ENCODE data around the gene SMIM20.
A peak's percentile ranks its signal among the peaks of the same experiment; 100 is the strongest.
"Not testable (repeated sequence)": the region's sequence is repeated elsewhere in the genome, so short reads cannot be mapped to it uniquely, and the experiment has no call there.

Gene SMIM20

DNA sequence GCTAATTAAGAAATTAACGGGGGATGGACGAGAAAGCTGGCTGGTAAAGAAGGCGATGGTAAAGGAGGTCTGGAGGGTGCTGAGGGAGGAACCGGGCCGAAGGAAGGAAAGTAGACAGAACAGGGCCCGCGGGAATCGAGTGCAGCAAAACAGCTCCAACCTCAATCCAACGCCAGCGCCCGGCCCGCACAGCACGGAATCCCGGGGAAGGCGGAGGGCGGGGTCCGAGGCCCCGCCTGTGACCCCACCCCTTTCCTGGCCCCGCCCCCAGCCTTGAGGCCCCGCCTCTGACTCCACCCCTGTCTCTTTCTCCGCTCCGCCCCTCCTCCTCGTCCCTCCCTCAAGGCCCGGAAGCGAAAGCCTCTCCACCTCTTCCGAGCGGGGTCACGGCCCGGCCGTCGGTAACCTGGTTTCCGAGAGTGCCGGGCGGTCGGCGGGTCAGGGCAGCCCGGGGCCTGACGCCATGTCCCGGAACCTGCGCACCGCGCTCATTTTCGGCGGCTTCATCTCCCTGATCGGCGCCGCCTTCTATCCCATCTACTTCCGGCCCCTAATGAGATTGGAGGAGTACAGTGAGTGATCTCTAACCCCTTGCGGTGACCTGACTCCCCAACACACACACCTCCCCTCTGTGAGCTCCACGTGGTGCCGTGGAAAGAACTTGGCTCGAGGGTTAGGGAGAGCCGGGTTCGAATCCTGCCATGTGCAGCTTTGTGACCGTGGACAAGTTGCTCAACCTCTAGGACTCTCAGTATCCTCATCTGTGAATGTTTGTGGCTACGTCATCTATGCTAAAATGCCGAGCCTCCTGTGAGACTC lies at the start of gene SMIM20:
TSS of gene SMIM20 (plus strand) at position 370 of the 819 bp plus-strand sequence. CDS start at position 464, 94 bp downstream.
- peak; percentile 78 for DNase-seq (ENCODE audit: low read depth)

DNA sequence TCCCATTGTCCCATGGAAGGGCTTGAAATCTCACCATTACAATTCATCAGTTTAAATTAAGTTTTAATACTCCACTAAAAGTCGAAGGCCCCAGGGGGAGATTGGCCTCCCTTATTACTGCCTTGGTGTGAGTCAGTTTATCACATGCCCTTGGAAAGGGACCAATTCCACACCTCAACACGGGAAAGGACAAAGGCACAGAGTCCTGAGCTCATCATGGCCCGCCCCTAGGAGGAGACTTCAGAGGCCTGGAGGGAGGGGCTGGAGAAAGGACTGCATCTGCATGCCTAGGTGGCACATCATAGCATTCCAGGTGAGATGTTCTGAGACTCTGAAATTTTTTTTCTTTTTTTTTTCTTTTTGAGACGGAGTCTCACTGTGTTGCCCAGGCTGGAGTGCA lies 48.4 kb upstream of the SMIM20 start:
- no peak for DNase-seq (ENCODE audit: low read depth)

DNA sequence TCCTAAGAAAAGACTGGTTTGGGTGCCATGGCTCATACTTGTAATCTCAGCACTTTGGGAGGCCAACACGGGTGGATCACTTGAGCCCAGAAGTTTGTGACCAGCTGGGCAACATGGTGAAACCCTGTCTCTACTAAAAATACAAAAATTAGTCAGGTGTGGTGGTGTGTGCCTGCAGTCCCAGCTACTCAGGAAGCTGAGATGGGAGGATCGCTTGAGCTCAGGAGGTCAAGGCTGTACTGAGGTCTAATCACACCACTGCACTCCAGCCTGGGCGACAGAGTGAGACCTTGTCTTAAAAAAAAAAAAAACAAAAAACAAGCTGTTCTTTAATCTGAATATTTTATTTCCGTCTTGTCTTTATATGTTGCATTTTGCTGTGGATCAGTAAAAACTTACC lies 47.6 kb upstream of the SMIM20 start:
- DNase-seq (ENCODE audit: low read depth) = not testable (repeated sequence)

DNA sequence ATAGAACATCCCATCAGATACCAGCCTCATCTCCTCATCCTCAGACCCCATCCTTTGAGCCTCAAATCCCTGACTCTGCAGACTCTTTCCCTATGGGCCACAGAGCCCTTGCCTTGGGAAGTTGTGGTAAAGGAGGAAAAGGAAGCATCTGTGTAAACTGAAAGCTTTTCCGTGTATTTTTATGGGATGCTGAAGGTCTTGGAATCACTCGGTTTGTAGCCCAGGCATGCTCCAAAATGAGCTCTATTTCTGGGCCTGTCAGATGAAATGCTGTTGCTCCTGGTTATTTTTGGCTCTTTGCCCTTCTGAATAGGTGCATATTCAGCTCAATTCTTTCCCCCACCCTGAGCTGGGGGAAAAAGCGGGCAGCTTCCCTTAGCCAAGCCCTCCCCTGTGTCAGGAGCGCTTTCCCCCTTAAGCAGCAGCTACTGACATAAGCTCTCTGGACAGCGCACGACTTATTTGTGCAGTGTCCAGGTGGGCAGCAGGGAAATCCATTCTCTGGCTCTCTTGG lies 46.2 kb upstream of the SMIM20 start:
- no peak for DNase-seq (ENCODE audit: low read depth)

DNA sequence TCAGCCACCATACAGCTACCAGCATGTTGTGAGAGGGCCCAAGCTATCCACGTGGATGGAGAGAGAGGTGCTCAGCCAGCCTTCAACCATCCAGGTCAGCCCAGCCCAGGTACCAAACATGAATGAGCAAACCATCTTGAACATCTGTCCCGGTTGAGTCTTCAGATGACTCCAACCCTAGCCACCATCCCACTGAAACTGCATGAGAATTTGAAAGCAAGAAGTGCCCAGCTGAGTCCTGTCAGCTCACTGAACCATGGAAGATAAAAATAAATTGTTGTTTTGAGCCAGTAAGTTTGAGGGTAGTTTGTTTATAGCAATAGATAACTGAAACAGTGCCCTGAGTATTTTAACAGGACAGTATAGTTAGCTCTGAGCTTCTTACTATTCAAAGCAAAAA lies 43.9 kb upstream of the SMIM20 start:
- DNase-seq (ENCODE audit: low read depth) = no peak

DNA sequence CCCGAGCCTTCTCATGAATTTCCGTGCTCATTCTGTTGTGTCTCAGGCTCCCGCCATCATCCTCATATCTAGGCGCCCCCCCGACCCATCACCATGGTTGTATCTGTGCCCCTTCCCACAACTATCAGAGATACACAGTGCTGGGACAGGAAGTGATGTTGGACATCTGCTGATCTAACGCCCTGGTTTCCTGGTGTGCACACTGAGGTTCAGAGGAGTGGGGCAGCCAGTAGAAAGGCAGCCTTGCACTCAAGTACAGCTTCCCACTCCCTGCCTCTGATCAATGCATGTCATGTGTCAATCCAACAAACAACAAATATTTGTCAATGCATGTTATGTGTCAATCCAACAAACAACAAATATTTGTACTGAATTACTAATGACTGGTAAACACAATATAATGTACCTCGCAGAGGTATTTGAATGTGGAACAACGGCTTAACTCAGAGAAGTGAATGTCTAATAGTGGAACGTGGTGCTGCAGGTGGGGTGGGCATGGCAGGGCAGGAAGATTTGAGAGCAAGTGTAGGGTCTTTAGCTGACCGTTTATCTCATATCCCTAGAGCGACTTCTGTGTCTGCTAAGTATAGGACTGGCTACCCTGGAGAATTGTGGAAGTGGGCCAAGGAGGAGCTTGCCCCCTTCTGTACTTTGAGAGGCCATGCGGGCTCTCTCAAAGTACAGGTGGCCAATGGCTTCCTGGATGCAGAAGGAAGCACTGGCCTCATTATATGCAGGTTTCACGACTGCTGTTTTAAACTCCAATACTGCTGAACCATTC lies 41.0 kb upstream of the SMIM20 start:
- DNase-seq (ENCODE audit: low read depth) = no peak

DNA sequence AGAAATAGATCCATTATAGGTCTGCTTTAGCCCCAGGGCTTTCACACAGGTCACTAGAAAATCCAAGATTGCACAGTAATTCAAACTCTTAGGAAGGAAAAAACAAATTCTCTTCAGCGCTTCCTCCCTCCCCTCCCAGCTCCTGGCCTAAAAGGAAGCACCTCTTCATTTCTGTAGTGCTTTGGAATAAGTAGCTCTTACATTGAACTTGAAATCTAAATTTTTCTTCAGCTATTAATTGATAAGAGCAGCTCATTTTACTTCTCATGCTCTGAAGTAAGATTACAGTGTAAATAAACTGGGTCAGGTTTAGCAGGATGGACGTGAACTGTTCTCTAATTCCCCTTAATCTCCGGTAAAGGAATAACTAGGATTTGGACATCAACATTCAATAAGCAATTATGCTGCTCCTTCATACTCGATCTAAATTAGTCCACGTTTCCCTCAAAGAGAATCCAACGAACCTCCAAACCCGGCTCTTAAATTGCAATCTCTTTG lies 40.3 kb upstream of the SMIM20 start:
- no peak for DNase-seq (ENCODE audit: low read depth)

DNA sequence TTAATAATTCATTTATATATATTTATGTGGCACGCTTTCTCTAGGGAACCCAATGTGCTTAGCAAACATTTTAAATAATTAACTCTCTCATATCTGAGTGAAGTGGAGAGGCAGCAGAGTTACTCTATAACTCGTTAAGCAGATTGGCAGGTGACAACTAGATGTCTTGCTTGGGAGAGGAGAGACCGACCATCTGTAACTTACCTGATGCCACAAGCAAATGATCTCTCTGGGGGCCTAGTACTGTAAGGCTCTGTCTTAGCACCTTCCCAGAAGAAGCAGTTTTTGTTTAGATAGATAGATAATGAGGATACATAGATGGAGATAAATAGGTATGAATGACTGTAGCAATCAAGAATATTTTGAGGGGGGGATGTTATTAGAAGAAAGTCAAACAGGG lies 39.4 kb upstream of the SMIM20 start:
- no peak for DNase-seq (ENCODE audit: low read depth)

DNA sequence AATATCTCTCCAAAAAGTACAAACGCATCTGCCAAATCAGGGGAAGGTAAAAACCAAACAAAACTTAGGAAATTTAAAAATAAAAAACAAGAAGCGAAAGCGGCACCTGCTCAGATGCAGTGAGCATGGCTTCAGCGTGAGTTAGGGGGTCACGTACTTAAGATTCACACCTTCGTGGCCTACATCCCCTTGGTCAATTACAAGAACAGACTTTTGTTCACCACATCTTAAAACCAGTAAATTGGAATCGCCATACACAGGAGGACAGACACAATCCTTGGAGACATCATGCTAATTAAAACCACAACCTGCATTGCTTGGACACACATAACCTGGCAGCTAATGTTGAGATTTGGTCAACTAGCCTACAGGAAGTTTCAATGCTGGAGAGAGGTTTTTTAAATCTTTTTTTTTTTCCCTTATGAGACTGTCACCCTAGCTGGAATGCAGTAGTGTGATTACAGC lies 38.7 kb upstream of the SMIM20 start:
- DNase-seq (ENCODE audit: low read depth) = no peak

DNA sequence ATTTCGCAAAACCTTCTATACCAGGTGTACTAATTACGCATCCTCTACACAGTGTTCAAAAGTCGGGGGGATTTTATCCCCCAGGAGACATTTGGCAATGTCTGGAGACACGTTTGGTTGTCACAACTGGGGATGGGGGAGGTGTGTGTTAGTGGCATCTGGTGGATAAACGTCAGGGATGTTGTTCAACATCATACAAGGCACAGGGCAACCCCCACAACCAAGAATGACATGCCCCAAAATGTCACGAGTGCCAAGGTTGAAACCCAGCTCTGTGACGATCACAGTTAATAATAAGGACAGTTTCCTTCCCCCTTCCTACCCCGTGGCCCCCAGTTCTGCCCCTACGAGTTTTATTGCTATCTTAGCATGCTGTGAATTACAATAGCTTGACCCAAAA lies 35.3 kb upstream of the SMIM20 start:
- DNase-seq (ENCODE audit: low read depth) = no peak

DNA sequence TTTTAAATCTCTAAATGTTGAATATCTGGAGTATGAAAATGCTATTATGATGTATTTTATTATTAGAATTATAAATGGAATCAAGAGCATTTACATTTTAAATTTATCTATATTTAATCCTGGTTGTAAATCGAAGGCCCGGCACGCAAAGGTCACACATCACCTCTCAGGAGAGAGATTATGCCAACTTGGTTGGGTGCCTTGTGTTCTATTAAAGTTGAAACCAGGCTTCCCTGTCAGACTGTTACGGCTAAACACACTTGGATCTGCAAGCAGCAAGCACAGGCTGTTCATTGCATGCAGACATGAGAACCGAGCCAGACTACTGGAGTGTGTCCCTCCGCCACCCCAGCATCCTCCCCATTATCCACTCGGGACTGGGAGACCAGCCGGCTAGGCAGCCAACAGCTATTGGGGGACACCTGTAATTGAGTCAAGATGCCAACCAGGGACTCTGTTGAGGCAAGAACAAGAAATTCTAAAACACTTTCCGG lies 34.9 kb upstream of the SMIM20 start:
- DNase-seq (ENCODE audit: low read depth) = no peak

DNA sequence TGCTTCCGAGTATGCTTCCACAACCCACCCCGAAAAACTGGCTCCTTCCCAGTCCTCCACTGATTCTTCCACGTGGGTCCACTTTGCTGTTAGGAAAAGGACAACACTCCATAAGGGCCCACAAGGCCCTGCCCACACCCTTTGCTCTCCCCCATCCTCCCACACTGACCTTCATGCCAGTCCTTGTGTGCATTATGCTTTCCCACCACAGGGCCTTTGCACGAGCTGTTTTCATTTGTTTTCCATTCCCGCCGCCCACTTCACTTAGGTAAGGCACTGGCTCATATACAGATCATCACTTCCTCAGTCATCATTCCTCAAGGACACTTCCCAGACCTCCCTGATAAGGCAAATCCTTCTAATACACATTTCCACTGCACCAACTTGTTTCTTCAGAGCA lies 34.4 kb upstream of the SMIM20 start:
- DNase-seq (ENCODE audit: low read depth) = no peak

DNA sequence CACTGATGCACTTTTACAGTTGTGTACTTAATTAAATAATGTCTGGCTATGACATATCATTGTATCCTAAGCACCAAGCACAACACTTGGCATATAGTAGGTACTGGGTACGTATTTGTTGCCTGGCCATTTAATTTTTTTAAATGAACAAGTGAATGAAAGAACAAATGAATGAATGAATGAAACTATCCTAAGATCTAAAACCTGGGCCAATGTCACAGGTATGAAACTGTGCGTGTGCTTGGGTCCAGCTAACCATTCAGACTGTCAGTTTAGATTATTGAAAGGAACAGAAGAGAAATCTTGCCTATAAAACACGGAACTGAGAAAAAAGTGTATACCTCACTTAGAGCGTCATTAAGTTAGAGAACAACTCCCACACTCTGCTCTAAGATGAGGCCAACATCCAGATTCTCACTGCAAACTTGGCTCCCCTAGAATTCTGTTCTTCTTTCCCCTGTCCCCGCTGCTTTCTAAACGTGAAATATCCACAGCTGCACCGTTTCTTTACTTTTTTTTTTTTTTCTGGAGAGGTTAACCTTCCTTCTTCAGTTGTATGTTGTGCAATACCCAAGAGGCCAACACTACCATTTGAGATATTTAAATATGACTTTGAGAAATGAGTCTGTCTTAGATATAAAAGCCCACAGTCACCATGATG lies 33.9 kb upstream of the SMIM20 start:
- no peak for DNase-seq (ENCODE audit: low read depth)

DNA sequence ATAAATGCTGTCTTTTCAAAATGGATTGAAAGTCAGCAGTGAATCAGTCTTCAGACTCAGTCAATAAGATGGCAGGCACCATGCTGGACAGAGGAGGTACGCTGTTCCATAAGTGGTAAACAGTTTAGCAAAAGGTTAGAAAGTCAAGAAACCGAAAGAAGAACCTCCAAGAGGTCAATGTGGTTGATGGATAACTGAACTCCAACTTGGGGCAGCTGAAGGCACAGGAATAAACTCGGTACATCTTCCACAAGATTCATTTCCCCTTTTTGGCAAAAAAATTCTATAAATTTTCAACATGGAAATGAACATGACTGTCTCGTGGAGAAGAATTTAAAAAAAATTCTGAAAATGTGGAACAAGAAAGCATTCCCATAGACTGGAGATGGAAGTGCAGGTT lies 32.8 kb upstream of the SMIM20 start:
- no peak for DNase-seq (ENCODE audit: low read depth)

DNA sequence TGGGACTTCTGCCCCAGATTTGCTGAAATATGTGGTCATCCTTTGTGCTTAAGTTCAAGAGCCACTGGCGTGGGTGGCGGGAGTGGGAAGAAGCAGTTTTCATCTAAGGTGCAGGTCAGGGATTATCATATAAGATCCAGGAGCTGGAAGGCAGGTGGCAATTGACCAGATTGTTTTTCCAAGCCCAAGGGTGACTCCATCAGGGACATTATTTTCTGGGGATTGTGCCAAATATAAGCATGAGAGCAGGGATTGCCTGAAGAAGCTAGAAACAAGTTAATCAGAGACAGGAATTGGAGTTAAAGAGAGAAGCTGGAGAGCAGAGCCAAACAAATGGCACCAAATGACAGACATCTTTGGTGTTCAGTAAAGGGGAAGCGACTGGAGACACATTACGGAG lies 31.8 kb upstream of the SMIM20 start:
- DNase-seq (ENCODE audit: low read depth) = no peak

DNA sequence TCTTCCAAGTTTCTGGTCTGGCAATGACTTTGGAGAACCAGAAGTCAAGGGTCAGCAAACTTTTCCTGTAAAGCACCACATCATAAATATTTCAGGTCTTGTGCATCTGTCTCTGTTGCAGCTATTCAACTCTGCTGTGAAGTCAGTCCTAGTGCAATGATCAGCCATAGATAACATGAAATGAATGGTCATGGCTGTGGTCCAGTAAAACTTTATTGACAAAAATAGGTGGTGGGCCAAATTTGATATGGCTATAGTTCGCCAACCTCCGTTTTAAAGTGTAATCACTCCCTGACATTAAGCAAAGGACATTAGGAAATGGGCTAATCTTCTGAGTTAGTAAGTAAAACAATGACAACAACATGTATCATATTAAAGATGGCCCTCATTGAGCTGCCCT lies 30.5 kb upstream of the SMIM20 start:
- no peak for DNase-seq (ENCODE audit: low read depth)

DNA sequence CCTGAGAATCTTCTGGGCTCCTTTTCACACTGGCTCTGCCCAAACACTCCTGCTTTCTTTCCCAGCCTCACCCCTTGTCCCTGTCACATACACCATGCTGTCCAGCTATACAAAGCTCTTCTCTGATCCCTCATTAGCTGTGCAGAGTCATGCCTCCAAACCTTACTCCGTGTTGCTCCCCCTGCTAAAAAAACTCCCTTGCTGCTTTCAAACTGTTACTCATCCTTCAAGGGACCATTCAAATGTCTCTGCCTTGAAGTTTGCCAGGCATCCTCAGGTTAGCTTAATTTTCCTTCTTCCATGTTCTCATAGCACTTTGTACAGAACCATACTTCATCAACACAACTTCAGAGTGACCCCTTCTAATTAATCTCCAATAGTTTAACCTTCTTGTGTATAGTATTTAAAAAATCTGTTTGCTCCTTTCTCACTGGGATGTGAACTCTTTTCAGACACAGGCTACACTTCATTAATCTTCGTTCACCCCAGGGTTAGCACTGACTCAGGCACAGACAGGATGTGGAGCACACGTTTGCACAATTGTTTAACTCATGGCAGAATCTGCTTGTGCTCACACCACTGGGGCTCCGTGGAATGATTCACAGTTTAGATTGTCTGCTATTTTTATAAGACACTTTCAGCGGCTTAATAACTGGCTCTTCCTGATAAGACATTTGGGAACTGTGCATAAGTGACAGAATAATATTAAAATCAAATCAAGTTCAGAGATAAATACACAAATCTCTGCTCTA lies 29.8 kb upstream of the SMIM20 start:
- DNase-seq (ENCODE audit: low read depth) = no peak

DNA sequence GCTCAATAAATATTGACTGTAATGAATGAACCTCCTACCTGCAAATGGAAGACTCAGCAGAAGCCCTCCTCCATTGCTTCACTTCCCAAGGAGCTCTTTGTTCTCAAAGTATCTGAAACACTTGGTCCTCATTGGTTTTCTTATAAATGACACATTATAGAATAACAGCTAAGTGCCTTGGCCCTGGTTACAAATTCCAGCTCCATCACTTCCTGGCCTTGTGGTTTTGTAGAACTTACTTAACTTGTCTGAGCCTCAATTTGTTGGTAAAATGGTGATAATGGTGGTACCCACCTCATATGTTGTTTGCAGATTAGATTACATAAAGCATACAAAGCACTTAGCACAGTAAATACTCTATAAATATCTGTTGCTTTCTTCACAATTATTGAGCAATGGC lies 25.2 kb upstream of the SMIM20 start:
- no peak for DNase-seq (ENCODE audit: low read depth)

DNA sequence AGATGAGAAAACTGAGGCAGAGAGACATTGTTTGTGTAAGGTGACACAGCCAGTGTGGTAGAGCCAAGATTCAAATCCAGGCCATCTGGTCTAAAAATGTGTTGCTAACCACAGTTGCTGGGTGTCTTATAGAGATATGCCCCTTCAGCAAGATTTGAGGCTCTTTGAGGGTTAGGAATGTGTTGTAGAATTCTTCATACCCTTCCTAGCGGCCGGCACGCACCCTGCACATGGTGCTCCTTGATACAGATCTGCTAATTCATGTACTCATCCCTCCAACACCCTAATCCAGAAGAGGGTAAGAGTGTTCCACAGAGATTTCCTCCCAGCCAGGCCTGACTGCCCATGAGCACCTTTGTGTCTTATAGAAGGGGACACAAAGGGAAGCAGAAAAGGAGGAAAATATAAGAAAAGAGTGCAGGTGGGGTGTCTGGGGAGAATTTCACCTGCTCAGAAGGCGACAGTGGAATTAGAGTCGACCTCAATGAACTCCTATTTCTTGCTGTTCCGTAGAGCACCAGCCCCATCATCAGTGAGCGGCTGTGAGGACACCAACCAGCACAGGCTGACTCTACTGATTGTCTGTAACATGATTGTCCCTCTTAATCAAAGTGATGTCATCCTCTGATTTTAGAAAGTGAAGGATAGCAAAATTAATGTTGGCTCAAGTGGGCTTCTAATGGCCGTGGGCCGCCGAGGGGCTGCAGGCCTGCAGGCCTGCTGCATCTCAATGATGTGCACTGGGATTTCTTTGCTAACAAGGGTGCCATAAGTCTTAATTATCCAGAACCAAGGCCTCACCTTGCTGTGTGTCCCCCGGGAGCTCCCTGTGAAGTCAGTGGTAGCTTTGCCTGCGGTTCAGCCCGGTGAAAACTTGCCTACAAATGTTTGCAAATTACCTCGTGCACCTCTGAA lies 24.2 kb upstream of the SMIM20 start:
- DNase-seq (ENCODE audit: low read depth) = no peak
